A673 (cell line): ENCODE data around the gene NR2F1-AS1. TPM values are rescaled to one million over a fixed set of nuclear protein-coding genes. Genes with fewer than 3 reads are reported as not detected.
A peak's percentile ranks its signal among the peaks of the same experiment; 100 is the strongest.

Experiments
- BruUV-seq: library from RNA; stranded (reverse); fragments of 400-500 nt; replicated peaks from 2 replicates; lab custom pipeline; 2021; lab: Mats Ljungman, UMichigan
- CTCF ChIA-PET: fragments of 300-600 bp; sonication (Branson Sonifier 250); formaldehyde crosslinking; loops from one replicate; lab custom pipeline; 2022; ENCODE audit warnings: antibody characterized with exemption; lab: Charles Lee
- POLR2A ChIA-PET: fragments of 300-600 bp; sonication (Branson Sonifier 250); formaldehyde crosslinking; loops from one replicate; lab custom pipeline; 2022; ENCODE audit warnings: antibody characterized with exemption; ENCODE audit not compliant: low non-redundant PET; lab: Charles Lee
- DNase-seq: peaks from one replicate; pipeline ENCODE4 v3.0.0-alpha.2; 2015; ENCODE audit warnings: low spot score
- H3K27ac ChIP-seq: fragments of 200-600 bp; sonication (generic); 2 replicates; pipeline ENCODE4 v1.5.1; 2016; ENCODE audit warnings: mixed run types, low read depth, mild to moderate bottlenecking, mixed read lengths, antibody characterized with exemption, low read length; ENCODE audit not compliant: poor library complexity, severe bottlenecking
- H3K27me3 ChIP-seq: fragments of 200-600 bp; sonication (generic); replicated peaks from 2 replicates; pipeline ENCODE4 v1.6.1; 2017; ENCODE audit warnings: mixed run types, low read depth, mild to moderate bottlenecking, mixed read lengths, antibody characterized with exemption, low read length; ENCODE audit not compliant: insufficient read depth, poor library complexity
- H3K36me3 ChIP-seq: fragments of 200-600 bp; sonication (generic); 2 replicates; pipeline ENCODE4 v1.6.1; 2016; ENCODE audit warnings: mixed run types, mild to moderate bottlenecking, mixed read lengths, antibody characterized with exemption, low read length; ENCODE audit not compliant: insufficient read depth, poor library complexity, severe bottlenecking
- H3K4me1 ChIP-seq: fragments of 200-600 bp; sonication (generic); 2 replicates; pipeline ENCODE4 v1.6.1; 2017; ENCODE audit warnings: mixed run types, mild to moderate bottlenecking, mixed read lengths, antibody characterized with exemption, low read length; ENCODE audit not compliant: insufficient read depth, poor library complexity, severe bottlenecking
- H3K4me3 ChIP-seq: fragments of 200-600 bp; sonication (generic); 2 replicates; pipeline ENCODE4 v1.5.1; 2016; ENCODE audit warnings: low read depth, mixed run types, mild to moderate bottlenecking, mixed read lengths, low read length; ENCODE audit not compliant: poor library complexity, severe bottlenecking
- H3K9me3 ChIP-seq: fragments of 200-600 bp; sonication (generic); 2 replicates; pipeline ENCODE4 v1.6.1; 2016; ENCODE audit warnings: mixed run types, low read depth, mild to moderate bottlenecking, mixed read lengths, antibody characterized with exemption, low read length; ENCODE audit not compliant: poor library complexity, severe bottlenecking
- CTCF ChIP-seq: fragments of 300-800, 200-600 bp; sonication (generic); conservative IDR thresholded peaks from 2 replicates; pipeline ENCODE4 v1.5.1; 2017; ENCODE audit warnings: low read depth, mild to moderate bottlenecking, antibody characterized with exemption, low read length, moderate library complexity, mixed read lengths
- EZH2 ChIP-seq: fragments of 200-600 bp; sonication (generic); IDR thresholded peaks from 2 replicates; pipeline ENCODE4 v1.6.1; 2017; ENCODE audit warnings: borderline replicate concordance, low read depth, mild to moderate bottlenecking, mixed read lengths, antibody characterized with exemption, low read length; ENCODE audit not compliant: poor library complexity, severe bottlenecking
- intact Hi-C: fragments of 100-400 bp; cut with micrococcal nuclease; formaldehyde crosslinking; loops from one replicate; pipeline ENCODE4 v1.10.0; 2022; ENCODE audit not compliant: unreplicated experiment
- total RNA-seq: library from RNA; stranded (reverse); gene quantifications from 2 replicates; pipeline ENCODE4 v1.2.3, GENCODE V29; 2021

NR2F1-AS1 gene
- total RNA-seq, 1 experiment from 2014 or later = 2.3 TPM

GRCh38 chr5:93421468-93421867, 159.6 kb downstream of the NR2F1-AS1 start:
- ChIA-PET POLR2A (no interaction called here), CTCF (no interaction called here)
- intact Hi-C loops = no loop called here
- Histone ChIP-seq H3K27me3 (no peaks in the 10 kb centered on the region), H3K27ac (no peak overlapping the region), H3K4me3 (no peak overlapping the region), H3K36me3 (no peaks in the 10 kb centered on the region), H3K4me1 (peaks cover 10% of the 10 kb centered on the region), H3K9me3 (no peaks in the 10 kb centered on the region)
- DNase-seq = peak; percentile 10
- no TSS peak for BruUV-seq
- TF ChIP-seq CTCF (no peak), EZH2 (no peak)

DNA sequence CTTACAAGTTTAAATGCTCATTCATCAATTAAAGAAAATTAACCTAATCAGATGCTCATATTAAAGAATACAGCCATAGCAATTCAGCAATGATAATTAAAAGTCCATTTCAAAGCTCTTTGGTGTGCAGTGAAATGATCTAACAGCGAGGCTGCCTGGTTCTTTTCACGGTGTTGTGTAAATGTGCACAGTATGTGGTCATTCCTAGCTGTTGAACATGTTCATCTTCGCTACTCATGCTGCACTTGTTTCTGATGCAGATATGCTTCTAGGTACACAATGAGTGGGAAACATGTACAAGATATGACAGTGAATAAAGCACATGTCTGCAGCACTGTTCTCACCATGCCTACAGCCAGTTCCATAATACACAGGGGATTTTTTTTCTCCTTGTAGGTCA, 163.5 kb downstream of the NR2F1-AS1 start:
- DNase-seq = no peak
- POLR2A ChIA-PET = no interaction called here
- Histone ChIP-seq H3K36me3 (no peaks in the 10 kb centered on the region), H3K27me3 (no peaks in the 10 kb centered on the region), H3K4me1 (peaks cover 10% of the 10 kb centered on the region), H3K27ac (no peak overlapping the region), H3K4me3 (no peak overlapping the region), H3K9me3 (no peaks in the 10 kb centered on the region)
- TF ChIP-seq CTCF (no peak), EZH2 (no peak)
- BruUV-seq = no TSS peak
- CTCF ChIA-PET = no interaction called here
- intact Hi-C loops = no loop called here

- ChIA-PET POLR2A (no interaction called here), CTCF (no interaction called here)
- Histone ChIP-seq H3K9me3 (no peaks in the 10 kb centered on the region), H3K36me3 (no peaks in the 10 kb centered on the region), H3K27ac (no peak overlapping the region), H3K27me3 (no peaks in the 10 kb centered on the region), H3K4me1 (no peaks in the 10 kb centered on the region), H3K4me3 (no peak overlapping the region)
- TF ChIP-seq EZH2 (no peak), CTCF (no peak)
- BruUV-seq = no TSS peak
- no peak for DNase-seq
- intact Hi-C loops = no loop called here
These were observed 165.2 kb downstream of the NR2F1-AS1 start for GRCh38 chr5:93415819-93416218.
